ENCODE data around the gene PNISR.

Gene PNISR

DNA sequence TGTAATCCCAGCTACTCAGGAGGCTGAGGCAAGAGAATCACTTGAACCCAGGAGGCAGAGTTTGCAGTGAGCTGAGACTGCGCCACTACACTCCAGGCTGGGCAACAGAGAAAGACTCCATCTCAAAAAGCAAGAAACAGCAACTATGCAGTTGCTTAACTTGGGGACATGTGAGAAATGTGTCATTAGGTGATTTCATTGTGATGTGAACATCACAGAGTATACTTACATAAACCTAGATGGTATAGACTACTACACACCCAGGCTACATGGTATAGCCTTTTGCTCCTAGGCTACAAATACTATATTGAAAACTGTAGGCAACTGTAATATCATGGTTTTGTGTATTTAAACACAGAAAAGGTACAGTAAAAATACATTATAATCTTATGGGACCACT, 27.8 kb downstream of the PNISR start:
- no peak for DNase-seq

DNA sequence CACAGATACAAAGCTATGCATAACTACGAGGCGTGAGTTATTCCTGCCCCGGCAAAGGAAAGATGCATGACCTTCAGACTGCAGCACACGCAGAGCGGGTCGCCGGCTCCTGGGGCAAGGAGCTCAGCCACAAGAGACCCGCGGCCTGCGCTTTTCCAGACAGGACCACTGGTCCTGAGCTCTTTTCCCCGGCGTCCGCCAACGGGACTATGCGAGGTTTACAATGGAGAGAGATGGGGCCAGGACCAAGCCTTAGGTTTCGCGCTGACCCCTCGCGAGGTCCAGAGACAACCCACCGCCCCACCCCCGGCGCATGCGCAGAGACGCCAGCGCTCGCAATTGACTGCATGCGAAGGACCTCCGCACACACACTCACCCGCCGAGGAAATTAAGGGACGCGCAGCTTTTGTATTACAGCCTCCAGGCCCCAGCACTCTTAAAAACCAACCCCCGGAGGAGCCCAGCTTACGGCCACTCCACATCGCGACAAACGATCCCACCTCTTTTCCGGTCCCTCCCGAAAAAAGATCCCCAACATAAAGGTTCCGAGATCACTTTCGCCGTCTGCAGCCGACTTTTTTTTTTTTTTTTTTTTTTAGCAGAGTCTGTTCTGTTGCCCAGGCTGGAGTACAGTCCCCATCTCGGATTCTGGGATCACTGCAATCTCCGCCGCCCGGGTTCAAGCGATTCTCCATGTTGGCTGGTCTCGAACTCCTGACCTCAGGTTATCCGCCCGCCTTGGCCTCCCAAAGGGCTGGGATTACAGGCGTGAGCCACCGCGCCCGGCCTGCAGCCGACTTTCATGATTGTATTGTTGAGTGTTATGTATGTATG, 31.2 kb downstream of the PNISR start, which contains the start of gene COQ3:
Gene COQ3, minus strand, starts transcription at position 498 of the 834 bp plus-strand sequence. Its CDS starts 16 bp downstream, at position 482.
- DNase-seq: peak; percentile 66

DNA sequence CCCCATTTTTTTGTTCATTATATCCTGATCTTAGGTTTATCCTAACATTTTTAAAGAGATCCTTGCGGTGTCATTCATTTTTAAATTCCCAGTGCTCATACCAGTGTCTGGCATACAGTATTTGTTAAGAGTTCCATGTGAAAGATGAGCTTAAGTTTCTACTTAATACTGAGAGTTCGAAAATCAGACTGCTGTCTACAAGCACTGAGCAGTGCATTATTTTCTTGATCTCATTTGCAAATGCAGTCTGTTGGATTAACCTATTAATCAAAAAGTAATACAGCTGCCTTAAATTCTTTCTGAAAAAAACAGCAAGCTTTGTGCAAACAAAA, 31.8 kb downstream of the PNISR start:
- no peak for DNase-seq

DNA sequence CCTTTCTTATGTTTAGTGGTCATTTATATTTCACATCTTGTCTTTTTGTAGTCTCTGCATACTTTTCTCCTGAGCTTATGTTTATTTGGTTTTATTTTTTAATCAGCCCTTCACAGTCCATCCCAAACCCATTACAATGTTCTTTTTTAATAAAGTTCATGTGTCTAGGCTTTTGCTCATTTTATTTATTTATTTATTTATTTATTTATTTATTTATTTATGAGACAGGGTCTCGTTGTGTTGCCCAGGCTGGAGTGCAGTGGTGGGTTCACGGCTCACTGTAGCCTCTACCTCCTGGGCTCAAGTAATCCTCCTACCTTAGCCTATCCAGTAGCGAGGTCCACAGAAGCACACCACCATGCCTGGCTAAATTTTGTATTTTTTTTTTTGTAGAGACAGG, 34.2 kb downstream of the PNISR start:
- DNase-seq: no peak

DNA sequence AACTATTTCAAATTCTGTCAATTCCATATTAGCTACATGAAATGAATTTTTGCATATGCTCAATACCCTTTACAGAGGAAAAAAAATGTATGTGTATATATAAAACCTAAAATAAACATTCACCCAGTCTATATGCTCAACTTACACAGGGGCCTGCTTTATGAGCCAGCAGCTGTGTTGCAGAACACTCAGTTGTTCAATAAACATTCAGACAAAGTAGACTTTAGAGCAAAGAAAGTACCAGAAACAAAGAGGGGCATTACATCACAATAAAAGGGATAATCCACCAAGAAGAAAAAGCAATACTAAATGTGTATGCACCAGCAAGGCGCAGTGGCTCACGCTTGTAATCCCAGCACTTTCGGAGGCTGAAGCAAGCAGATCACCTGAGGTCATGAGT, 40.6 kb downstream of the PNISR start:
- DNase-seq: no peak

DNA sequence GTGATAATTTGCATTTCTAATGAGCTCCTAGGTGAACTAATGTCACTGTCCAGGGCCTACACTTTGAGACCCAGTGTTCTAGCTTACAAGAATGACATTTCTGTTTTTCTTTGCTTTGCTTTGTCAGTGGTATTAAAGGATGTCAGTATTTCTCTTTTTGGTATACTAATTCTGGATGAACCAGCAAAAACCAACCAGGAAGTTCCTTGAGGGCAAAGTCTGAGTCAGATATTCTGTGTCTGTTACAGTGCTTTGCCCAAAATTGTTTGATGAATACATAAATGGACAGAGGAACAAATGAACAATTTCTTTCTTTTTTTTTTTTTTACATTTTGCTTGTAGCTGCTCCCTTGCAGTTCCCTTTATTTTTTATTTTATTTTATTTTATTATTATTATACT, 46.5 kb downstream of the PNISR start:
- no peak for DNase-seq

DNA sequence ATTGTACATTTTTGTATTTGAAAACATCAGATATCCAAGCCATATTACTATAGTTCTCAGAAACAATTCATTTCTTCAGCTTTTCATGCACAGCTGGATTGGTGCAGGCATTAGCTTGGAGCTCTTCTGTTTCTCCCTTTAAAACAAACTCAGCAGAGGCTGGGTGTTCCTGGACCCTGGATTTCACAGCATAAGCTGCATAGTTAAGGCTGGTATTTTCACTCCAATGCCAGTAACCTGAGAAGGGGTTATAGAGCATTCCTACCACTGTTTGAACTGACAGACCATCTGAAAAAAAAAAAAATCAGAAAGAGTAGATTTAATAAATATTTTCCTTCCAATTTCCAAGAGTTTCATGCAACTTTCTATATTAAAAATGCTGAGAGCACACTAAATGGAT, 55.6 kb downstream of the PNISR start:
- DNase-seq: no peak

DNA sequence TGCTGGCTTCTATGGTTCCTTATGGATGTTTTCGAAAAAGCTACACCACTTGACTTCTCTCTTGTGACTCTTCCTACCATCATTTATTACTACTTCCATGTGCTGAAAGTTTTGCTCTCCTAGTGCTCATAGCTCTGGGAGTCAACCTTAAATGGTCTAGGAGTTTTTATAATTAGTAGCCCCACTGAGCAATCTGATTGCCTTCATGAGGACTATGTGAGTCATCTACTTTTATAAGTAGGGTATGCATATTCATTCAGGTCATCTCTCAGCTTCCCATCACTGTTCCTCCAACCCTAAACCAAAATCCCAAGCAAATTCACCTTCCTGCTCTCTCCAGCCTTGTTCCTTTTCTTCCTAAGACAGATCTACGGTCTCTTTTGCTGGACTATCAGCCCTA, 58.3 kb downstream of the PNISR start:
- DNase-seq: no peak

DNA sequence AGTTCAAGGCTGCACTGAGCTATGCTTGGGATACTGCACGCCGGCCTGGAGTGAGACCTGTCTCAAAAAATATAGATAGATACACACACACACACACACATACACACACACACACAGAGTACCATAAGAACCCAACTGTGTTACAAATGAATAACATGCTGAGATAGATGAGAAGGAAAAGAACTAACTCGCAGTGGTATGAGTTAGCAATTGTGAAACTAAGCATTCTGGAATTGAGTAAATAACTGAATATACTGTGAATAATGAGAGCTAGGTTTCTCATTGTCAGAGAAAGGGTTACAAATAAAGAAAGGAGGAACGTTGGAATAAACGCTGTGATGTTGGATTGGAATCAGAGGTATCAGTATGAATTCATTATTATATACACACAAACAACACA, 61.1 kb downstream of the PNISR start:
- DNase-seq: no peak

DNA sequence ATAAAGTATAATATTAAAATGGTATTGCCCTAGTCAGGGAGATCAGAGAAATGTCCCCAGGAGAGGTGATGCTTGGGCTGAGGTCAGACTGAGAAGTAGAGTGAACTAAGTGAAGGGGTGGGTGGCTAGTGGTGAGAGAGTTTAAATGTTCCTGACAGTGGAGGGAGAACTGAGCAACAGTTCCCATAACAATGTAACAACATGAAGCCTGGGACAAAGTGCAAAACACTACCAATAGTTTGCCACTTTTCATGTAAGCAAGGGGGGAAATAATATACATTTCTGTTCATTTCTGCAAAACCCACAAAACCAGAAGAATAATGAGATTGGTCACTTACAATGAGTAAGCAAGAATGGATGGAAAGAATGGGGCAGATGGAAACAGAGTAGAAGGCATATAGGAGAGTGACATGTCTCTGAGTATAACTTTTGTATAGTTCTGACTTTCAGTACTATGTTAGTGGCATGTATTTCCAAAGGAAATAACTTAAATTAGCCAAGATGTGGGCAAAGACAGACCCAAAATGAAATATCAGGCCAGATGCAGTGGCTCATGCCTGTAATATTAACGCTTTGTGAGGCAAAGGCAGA, 62.3 kb downstream of the PNISR start:
- DNase-seq: no peak

DNA sequence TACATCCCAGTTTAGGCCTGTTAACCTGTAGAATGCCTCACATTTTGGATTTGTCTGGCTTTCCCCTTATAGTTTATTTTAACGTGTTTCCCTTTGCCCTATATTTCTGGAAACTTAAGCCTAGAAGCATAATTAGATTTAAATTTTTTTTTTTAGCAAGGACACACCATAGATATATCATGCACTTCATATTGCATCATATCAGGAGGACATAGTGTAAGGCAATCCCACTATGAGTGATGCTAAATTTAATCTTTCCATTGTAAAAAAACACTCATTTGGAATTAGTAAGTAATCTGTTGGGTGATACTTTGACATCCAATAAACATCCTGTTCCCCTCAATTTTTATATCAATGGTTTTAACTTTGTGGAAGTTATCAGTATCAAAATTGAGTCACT, 65.3 kb downstream of the PNISR start:
- no peak for DNase-seq

DNA sequence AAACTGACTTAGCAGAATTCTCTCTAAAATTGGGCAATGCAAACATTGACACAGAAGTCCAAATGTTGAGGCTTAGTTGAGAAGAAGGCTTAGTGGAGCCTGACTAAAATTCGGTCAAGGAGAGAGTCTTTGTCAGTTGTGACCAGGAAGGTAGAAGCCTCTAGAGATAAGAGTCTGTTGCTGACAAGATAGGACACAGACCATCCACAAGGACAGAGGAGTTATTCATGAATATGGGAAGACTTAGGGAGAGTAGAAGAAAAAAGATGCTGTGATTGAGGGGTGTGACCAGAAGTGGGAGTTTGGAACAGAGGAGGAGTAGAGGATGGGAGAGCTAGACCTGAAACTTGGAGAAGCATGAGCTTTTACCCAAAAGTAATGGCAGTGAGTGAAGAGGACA, 68.5 kb downstream of the PNISR start:
- DNase-seq: no peak

DNA sequence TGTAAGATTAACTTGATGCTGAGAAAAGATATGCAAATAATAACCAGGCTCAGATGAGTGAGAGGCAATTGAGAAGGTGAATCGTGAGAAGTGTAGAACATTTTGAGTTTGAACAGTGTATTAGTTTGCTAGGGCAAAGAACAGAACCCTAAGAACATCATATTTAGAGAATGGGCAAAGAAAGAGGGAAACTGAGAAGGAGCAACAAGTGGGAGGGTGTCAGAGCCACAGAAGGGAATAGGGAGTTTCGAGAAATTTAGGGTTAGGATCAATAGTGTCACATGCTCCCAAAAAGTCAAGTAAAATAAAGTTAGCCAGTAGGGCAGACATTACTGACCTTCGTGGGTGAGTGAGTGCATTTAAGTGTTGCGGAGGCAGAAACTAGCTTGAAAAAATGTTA, 70.1 kb downstream of the PNISR start:
- no peak for DNase-seq

DNA sequence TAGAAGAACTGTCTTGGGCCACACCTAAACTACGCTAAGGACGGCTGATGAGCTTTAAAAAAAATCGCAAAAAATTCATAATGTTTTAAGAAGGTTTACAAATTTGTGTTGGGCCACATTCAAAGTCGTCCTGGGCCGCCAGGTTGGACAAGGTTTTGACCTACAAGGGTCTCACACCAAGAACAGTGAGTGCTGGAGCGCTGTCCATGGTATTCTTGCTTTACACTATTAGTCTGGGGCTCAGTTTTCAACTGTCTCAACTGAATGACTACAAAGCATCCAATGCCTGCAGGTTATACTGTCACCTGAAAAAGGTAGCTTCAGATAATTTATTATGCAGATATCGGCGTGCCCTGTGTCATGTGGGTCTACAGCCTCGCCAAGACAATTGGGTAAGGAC, 72.0 kb downstream of the PNISR start:
- no peak for DNase-seq

DNA sequence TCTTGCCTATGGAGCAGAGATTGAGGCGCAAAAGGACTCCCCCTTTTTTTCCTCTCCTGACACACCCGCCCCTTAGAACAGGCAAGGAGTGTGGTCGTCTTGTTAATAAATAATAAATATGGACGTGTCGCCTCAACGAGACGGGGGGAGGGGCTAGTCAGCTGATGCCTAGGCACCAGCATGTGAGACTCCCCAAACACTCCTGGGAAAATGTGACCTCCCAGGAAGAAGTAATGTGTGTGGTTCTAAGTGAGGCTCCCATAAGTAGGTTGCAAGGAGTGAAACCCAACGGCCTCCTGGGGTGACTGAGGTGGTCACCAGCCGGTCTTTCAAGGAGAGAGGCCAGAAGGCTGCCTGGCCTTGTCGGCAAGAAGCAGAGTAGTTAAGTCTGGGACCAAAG, 74.5 kb downstream of the PNISR start:
- peak; percentile 5 for DNase-seq

DNA sequence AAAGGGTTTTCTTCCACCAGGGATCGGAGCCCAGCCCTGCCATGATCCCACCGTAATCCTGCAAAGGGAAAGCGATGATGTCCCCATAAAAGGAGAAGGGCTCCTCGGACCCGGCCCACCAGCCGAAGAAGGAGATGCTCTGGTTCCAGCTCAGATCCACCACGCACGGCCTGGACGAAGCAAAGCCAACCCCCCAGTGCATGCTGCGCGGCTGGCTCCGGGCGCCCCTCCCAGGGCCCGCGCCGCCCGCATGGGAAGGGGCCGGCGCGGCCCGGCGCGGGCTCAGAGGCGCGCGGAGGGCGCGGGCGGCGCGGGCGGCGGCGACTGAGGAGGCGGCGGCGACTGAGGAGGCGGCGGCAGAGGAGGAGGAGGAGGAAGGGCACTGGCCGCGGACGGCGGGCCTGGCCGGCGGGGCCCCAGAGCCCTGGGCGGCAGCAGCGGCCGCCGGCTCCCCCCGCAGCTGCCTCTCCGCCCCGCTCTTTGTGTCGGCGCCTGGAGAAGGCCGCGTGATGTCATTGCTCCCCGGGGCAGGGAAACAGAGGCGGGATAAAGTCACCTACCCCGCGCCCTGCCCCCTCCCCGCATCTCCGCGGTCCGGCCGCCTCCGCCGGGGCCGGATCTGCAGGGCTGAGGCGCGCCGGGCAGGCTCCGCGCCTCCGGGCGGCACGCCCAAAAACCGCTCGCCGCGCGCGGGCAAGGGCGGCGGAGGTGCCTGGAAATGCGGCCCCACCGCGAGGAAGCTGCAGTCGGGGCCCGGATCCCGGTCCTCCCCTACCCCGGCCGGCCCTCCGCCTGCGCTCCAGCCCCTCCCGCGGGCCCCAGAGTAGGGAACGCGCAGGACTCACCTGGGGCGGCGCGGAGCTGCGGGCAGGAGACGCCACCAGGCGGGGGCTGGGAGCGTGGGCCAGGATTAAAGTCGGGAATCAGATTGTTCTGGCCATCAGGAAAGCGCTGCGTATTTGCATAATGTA, 75.7 kb downstream of the PNISR start, which contains the start of gene FAXC:
Gene FAXC, minus strand, starts transcription at position 504 of the 971 bp plus-strand sequence. Its CDS starts 302 bp downstream, at position 202.
- peak; percentile 63 for DNase-seq

DNA sequence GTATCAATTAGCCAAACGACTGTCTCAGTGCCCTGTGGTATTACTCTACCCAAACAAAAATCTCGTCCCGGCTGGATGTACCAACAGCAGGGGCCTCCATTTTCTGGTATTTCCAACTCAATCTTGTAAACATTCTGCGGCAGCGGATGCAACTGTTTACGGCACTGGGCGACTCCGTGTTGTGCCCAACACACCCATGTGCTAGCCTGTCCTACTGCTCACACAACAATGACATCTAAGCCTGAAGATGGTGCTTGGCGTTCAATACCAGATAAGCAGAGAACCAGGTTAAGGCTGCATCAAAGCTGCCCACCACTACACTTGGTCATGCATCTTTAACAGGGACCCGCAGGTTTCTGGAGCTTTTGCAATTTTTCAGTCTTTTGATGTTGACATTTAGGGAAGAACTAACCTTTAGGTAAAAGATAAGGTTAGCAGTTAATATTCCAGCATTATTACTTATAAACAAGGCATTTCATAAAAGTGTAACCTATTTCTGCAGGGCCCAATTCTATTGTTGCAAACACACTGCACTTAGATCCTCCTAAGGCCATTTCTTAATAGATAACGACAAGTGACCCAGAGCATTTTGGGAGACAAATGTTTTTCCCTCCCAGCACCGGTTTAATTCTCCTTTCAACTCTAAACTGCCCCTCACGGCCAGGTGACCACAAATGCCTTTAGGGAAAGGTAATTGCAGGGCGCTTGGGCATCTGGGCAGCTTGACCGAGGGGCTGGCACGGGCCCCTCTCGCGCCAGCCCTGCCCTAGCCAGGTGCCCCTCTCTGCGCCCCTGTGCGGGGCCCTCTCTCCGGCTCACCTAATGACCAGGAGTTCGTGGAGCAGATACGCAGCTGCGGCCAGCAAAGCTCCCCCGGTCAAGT, 76.6 kb downstream of the PNISR start:
- no peak for DNase-seq
